ENCODE measurements around the gene USP32.
"Not testable (repeated sequence)": the region's sequence is repeated elsewhere in the genome, so short reads cannot be mapped to it uniquely, and the experiment has no call there.

The USP32 gene

GRCh38 chr17:60371818-60372510, 20.0 kb downstream of the USP32 start:
- no peak for DNase-seq

GRCh38 chr17:60371416-60371815, 20.5 kb downstream of the USP32 start:
- no peak for DNase-seq

DNA sequence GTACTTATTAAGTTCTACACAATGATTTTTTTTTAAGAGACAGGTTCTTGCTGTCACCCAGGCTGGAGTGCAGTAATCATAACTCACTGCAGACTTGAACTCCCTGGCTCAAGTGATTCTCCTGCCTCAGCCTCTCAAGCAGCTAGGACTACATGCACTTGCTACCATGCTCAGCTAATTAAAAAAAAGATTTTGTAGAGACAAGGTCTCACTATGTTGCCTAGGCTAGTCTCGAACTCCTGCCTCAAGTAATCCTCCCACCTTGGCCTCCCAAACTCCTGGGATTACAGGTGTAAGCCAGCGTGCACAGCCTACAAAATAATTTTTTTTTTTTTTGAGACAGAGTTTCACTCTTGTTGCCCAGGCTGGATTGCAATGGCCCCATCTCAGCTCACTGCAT, 22.2 kb downstream of the USP32 start:
- no peak for DNase-seq

GRCh38 chr17:60363700-60364405, 28.1 kb downstream of the USP32 start:
- DNase-seq = no peak

- no peak for DNase-seq
These were observed 29.6 kb downstream of the USP32 start for GRCh38 chr17:60362329-60362728.

DNA sequence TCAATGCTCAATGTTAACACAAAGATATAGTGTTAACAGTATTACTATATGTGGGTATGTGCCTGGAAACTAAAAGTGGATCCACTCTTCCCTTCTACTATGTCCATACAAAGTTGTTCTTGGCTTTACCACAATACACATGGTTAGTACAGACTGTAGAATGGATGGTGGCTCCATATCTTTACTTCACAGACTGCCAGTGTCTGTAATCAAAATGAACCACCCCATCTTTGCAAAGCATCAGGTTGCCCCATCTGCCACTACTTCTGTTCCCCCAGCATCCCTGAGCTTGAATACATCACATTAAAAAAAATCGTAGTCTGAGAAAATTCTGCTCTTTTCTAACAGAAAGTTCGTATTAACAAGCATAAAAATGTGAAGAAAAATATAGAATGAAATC, 30.0 kb downstream of the USP32 start:
- no peak for DNase-seq

- DNase-seq = no peak
These were observed 32.5 kb downstream of the USP32 start for GRCh38 chr17:60359415-60359814.

GRCh38 chr17:60358606-60359225, 33.2 kb downstream of the USP32 start:
- no peak for DNase-seq

GRCh38 chr17:60356940-60357339, 35.0 kb downstream of the USP32 start:
- no peak for DNase-seq

DNA sequence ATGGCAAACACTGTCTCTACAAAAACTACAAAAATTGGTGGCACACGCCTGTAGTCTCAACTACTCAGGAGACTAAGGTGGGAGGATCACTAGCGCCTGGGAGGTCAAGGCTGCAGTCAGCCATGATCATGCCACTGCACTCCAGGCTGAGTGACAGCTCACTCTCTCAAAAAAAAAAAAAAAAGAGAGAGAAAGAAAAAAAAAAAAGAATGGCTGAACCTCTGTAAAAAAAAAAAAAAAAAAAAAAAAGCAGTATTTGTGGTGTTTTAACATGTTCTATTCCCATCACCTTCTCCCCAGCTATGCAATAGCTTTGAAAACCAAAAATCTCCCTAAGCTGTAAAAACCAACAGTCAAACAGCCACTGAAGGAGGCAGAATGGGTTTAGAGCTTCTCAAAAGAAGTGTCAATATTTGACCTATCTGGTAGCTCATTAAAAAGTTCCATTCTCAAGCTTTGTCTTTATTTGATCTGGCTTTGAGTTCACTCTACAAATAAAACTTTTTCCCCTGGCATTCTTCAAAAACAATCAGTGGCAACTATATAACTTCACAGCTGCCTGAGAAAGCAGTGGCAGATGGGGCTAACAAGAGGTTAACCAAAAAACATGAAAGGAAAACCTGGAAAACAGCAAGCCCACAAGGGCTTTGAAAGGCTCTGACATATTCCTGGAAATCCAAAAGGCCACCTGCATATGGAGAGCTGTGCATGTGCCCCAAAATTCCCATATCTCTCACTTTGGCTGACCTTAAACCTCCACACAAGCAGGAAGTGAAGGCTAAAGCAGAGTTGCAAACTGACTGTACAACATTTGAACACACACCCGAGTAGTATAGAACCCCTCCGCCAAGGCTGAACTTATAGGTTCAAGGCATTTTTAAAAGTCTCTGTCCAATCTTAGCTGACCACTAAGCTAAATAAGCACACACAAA, 36.0 kb downstream of the USP32 start:
- DNase-seq = no peak

DNA sequence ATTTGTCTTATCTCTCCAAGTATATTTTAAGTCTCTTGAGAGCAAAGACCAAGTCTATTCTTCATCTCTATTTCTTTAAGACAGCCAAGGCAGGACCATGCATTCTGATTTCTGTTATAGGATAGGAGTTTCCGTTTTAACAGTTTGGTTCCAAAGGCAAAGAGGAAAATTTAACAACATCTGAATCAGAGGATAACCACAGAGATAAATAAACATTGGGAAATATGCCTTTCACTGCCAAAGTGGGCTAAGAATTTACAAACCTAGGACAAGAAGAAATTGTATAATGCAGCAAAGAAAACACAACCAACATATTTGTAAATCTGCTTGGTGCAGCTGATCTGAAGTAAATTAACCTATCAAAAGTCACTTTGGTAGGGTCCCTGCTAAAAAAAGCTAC, 37.7 kb downstream of the USP32 start:
- DNase-seq = no peak

- DNase-seq = no peak
These were observed 38.2 kb downstream of the USP32 start for GRCh38 chr17:60353773-60354172.

- no peak for DNase-seq
These were observed 39.4 kb downstream of the USP32 start for GRCh38 chr17:60352569-60352968.

GRCh38 chr17:60352071-60352470, 39.9 kb downstream of the USP32 start:
- no peak for DNase-seq

GRCh38 chr17:60351012-60351695, 40.8 kb downstream of the USP32 start:
- DNase-seq = no peak

GRCh38 chr17:60348616-60349015, 43.3 kb downstream of the USP32 start:
- DNase-seq = no peak

DNA sequence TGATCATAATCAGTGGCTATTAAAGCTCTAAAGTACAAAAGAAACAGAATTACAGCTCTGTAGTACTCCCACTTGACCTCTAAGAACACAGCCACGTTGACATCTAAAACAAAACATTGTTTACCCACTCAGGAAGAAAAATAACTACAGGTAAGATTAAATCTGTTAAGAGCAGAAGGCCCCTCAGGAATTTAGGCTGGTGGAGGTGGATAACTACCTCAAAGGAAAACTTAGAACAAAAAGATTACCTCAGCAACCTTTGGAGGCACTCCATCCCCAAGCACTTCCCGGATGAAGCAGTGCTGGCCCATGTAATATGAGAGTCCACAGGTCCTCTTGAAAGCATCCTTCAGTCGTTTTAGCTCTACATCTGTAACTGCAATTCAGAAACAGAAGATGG, 46.7 kb downstream of the USP32 start:
- no peak for DNase-seq

DNA sequence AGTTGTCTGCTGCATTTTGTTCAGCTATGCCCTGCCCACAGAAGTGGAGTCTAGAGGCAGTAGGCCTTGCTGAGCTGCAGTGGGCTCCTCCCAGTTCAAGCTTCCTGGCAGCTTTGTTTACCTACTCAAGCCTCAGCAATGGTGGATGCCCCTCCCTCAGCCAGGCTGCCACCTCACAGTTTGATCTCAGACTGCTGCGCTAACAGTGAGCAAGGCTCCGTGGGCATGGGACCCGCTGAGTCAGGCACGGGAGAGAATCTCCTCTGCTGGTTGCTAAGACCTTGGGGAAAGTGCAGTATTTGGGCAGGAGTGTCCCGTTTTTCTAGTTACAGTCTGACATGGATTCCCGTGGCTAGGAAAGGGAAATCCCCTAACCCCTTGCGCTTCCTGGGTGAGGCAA, 49.4 kb downstream of the USP32 start:
- not testable (repeated sequence) for DNase-seq

DNA sequence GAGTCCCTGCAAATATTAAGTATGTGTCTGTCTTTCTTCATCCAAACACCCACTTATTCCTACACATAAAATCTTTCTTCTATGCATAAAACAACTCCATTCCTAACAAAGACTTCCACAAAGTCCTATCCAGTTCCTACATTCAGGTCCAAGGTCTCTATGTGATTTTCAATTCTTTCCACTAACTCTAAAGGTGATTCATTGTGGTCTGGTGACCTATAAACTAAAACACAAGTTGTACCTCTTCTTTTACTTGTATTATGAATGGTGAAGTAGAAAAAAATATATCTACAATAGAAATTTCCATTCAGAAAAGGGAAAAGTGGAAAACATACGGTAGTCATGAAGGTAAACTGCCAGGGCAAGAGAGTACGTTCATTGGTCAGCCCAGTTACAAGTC, 56.6 kb downstream of the USP32 start:
- no peak for DNase-seq

GRCh38 chr17:60333628-60334031, 58.3 kb downstream of the USP32 start:
- DNase-seq = no peak

GRCh38 chr17:60333072-60333471, 58.9 kb downstream of the USP32 start:
- not testable (repeated sequence) for DNase-seq

DNA sequence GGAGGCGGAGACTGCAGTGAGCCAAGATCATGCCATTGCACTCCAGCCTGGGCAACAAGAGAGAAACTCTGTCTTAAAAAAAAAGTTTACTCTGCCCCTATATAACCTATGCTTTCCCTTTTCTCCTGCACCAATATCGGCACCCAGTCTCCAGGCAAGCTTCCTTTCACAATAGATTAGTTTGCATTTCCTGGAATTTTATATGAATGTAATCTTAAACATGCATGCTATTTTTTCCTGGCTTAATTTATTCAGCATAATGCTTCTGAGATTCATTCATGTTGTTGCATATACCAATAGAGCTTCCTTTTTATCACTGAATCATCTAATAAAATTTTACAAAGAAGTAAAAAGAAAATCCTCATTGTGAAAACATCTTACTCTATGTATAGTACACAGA, 59.4 kb downstream of the USP32 start:
- DNase-seq = no peak

DNA sequence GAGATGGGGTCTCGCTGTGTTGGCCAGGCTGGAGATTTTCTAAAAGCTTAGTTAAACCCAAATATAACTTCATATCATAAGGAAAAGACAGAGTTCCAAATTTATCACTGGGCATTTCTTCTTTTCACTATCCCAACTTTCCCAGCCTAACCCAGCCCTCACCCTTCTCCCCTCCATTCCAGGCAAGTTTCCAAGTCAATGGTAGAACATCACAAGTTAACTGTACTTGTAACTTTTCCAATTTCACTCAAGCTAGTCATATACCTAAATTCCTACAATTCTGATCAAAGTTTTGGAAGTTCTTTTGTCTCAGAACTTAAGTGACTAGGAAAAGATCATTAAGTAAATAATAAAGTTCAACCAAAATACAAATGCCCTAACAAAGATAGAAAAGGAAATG, 61.2 kb downstream of the USP32 start:
- DNase-seq = no peak

All from CD4-positive, alpha-beta T cell treated with Interleukin-17A for 1 hour (primary cell).